GM12878 (cell line): ENCODE data around the gene NRG3. TPM values are rescaled to one million over a fixed set of nuclear protein-coding genes. Genes with fewer than 3 reads are reported as not detected.

Experiments
- ATAC-seq: fragments of 200-7000 bp; cut with Tn5 transposase; 3 replicates; pipeline ENCODE4 v1.9.1; 2020; ENCODE audit warnings: mild to moderate bottlenecking, moderate library complexity
- BruUV-seq: library from RNA; stranded (reverse); fragments of 400-500 nt; replicated peaks from 2 replicates; lab custom pipeline; 2021; lab: Mats Ljungman, UMichigan
- CTCF ChIA-PET: fragments of 300-600 bp; sonication (Branson Sonifier 250); formaldehyde crosslinking; extraction: SDS; loops from one replicate; lab custom pipeline; 2021; ENCODE audit warnings: inconsistent platforms; lab: Yijun Ruan, JAX
- POLR2A ChIA-PET: fragments of 350-600 bp; formaldehyde crosslinking; extraction: SDS; loops from one replicate; lab custom pipeline; 2021; ENCODE audit warnings: inconsistent platforms; lab: Charles Lee
- RAD21 ChIA-PET: fragments of 300-600 bp; sonication (Branson Sonifier 250); formaldehyde crosslinking; loops from one replicate; lab custom pipeline; 2023; ENCODE audit warnings: antibody characterized with exemption; ENCODE audit not compliant: unreplicated experiment; lab: Charles Lee
- SMC1A ChIA-PET: fragments of 300-600 bp; sonication (Branson Sonifier 250); formaldehyde crosslinking; loops from one replicate; lab custom pipeline; 2023; ENCODE audit not compliant: unreplicated experiment, uncharacterized antibody; lab: Charles Lee
- DNase-seq: peaks from one replicate; pipeline ENCODE4 v3.0.0-alpha.2; 2011; ENCODE audit warnings: low read depth, low spot score
- FAIRE-seq: peaks from 3 replicates; lab custom pipeline; 2011; peaks lifted over from hg19 to GRCh38; lab: Jason Lieb, UNC
- H2AFZ ChIP-seq: 2 replicates; pipeline ENCODE4 v1.6.0; 2011; ENCODE audit warnings: low read depth, low read length, control low read depth; ENCODE audit not compliant: control insufficient read depth
- H3K27ac ChIP-seq: 2 replicates; pipeline ENCODE4 v1.5.1; 2011; ENCODE audit warnings: control low read depth; ENCODE audit not compliant: control insufficient read depth, insufficient read depth
- H3K27me3 ChIP-seq, 2 experiments: replicated peaks in 1 of 2; 2 replicates each; pipeline versions ENCODE4 v1.6.0 to v1.6.1; 2011; ENCODE audit warnings: low read length in 1 of 2; ENCODE audit not compliant: control insufficient read depth in 2 of 2, insufficient read depth in 2 of 2
- H3K36me3 ChIP-seq, 2 experiments: 2 replicates each; pipeline ENCODE4 v1.5.1; 2011; ENCODE audit warnings: low read length in 1 of 2; ENCODE audit not compliant: control insufficient read depth in 2 of 2, insufficient read depth in 2 of 2
- H3K4me1 ChIP-seq: 2 replicates; pipeline ENCODE4 v1.6.1; 2011; ENCODE audit warnings: mild to moderate bottlenecking, low read length, moderate library complexity, mixed read lengths; ENCODE audit not compliant: control insufficient read depth, insufficient read depth
- H3K4me2 ChIP-seq: 2 replicates; pipeline ENCODE4 v1.6.0; 2011; ENCODE audit warnings: control low read depth; ENCODE audit not compliant: control insufficient read depth, insufficient read depth
- H3K4me3 ChIP-seq: fragments of 200-600 bp; sonication (generic); 2 replicates; pipeline ENCODE4 v1.5.1; 2016
- H3K79me2 ChIP-seq: 2 replicates; pipeline ENCODE4 v1.6.0; 2011; ENCODE audit warnings: low read length; ENCODE audit not compliant: control insufficient read depth, insufficient read depth
- H3K9ac ChIP-seq: 2 replicates; pipeline ENCODE4 v1.8.0; 2011; ENCODE audit warnings: low read length, control low read depth, mixed read lengths; ENCODE audit not compliant: control insufficient read depth, insufficient read depth
- H3K9me3 ChIP-seq: replicated peaks from 3 replicates; pipeline ENCODE4 v1.5.1; 2011; ENCODE audit warnings: mild to moderate bottlenecking, low read length; ENCODE audit not compliant: control insufficient read depth, insufficient read depth
- H4K20me1 ChIP-seq: 2 replicates; pipeline ENCODE4 v1.6.0; 2011; ENCODE audit not compliant: control insufficient read depth, insufficient read depth
- CBFB ChIP-seq: IDR thresholded peaks from 2 replicates; pipeline ENCODE4 v1.6.1; 2016; ENCODE audit warnings: antibody characterized with exemption, low read depth
- CBX3 ChIP-seq: fragments of 200-600 bp; sonication (generic); IDR thresholded peaks from 2 replicates; pipeline ENCODE4 v1.6.1; 2016; ENCODE audit warnings: low read depth, borderline replicate concordance
- ESRRA ChIP-seq: IDR thresholded peaks from 2 replicates; pipeline ENCODE4 v1.6.1; 2012; ENCODE audit warnings: mild to moderate bottlenecking, low read length, improper control_type of control experiment
- HDAC2 ChIP-seq: fragments of 200-600 bp; sonication (generic); IDR thresholded peaks from 2 replicates; pipeline ENCODE4 v1.6.1; 2017
- JUNB ChIP-seq: IDR thresholded peaks from 2 replicates; pipeline ENCODE4 v1.6.1; 2016; ENCODE audit warnings: antibody characterized with exemption, mild to moderate bottlenecking
- MTA2 ChIP-seq: fragments of 450-650 bp; IDR thresholded peaks from 2 replicates; pipeline ENCODE4 v1.6.1; 2016; ENCODE audit warnings: low read depth, mild to moderate bottlenecking, moderate library complexity
- MYB ChIP-seq: fragments of 150-350 bp; IDR thresholded peaks from 2 replicates; pipeline ENCODE4 v1.6.1; 2014; ENCODE audit warnings: mild to moderate bottlenecking, low read depth, low read length, borderline replicate concordance
- NFXL1 ChIP-seq: fragments of 450-650 bp; IDR thresholded peaks from 2 replicates; pipeline ENCODE4 v1.6.1; 2017; ENCODE audit warnings: antibody characterized with exemption, mild to moderate bottlenecking, borderline replicate concordance
- PKNOX1 ChIP-seq: fragments of 450-650 bp; IDR thresholded peaks from 2 replicates; pipeline ENCODE4 v1.6.1; 2016; ENCODE audit warnings: mild to moderate bottlenecking
- SKIL ChIP-seq: fragments of 450-650 bp; IDR thresholded peaks from 2 replicates; pipeline ENCODE4 v1.6.1; 2017; ENCODE audit warnings: mild to moderate bottlenecking, low read depth, inconsistent platforms; ENCODE audit not compliant: poor library complexity, severe bottlenecking
- STAT3 ChIP-seq: IDR thresholded peaks from 2 replicates; pipeline ENCODE4 v1.6.1; 2011; ENCODE audit warnings: low read depth, low read length, improper control_type of control experiment
- SUZ12 ChIP-seq: fragments of 200-600 bp; sonication (generic); IDR thresholded peaks from one replicate; pipeline ENCODE4 v1.6.1; 2018; ENCODE audit warnings: antibody characterized with exemption, mild to moderate bottlenecking; ENCODE audit not compliant: unreplicated experiment
- ZZZ3 ChIP-seq: IDR thresholded peaks from 2 replicates; pipeline ENCODE4 v1.6.1; 2011; ENCODE audit warnings: low read depth; ENCODE audit not compliant: control insufficient read depth, insufficient read length
- WGBS: methylation state at CpG from one replicate; pipeline ENCODE4 v1.1.6; 2016; ENCODE audit warnings: low lambda C conversion rate; ENCODE audit not compliant: insufficient replicate concordance, insufficient coverage; ENCODE audit errors: missing lambda C conversion rate; 5-methylcytosine and 5-hydroxymethylcytosine counted together
- in situ Hi-C: fragments of 300-500 bp; cut with MboI; formaldehyde crosslinking; loops from 9 replicates; pipeline ENCODE4 v1.14.3; 2018; ENCODE audit warnings: mixed read lengths
- intact Hi-C: fragments of 100-400 bp; cut with micrococcal nuclease; formaldehyde crosslinking; loops from one replicate; pipeline ENCODE4 v1.14.2; 2022; ENCODE audit not compliant: unreplicated experiment
- polyA plus RNA-seq, 11 experiments: library from polyadenylated mRNA; depleted of rRNA in 4 of 11; unstranded in 6 of 11; stranded (reverse) in 5 of 11; fragments of >200 nt; fragmentation: Nextera tagmentation in 4 of 11; fragmentation: Illumina TruSeq in 1 of 11; extraction: Ambion mirVana in 4 of 11; extraction: Trizol in 1 of 11; gene quantifications; 1 replicate in 1 of 11; 2 replicates in 10 of 11; pipeline versions ENCODE4 v1.2.1 to v1.2.3, GENCODE V29; 2011 to 2016; ENCODE audit warnings: inconsistent platforms in 2 of 11, missing spikeins in 2 of 11, low read depth in 1 of 11
- total RNA-seq, 4 experiments: library from RNA; depleted of rRNA in 3 of 4; stranded (reverse); fragments of >200 nt in 3 of 4; fragmentation: Illumina TruSeq in 1 of 4; extraction: Trizol in 1 of 4; gene quantifications; 2 replicates each; pipeline versions ENCODE4 v1.2.1 to v1.2.3, GENCODE V29; 2013 to 2021
- TF ChIP-seq, protein P1 (sequence below): fragments of 450-650 bp; conservative IDR thresholded peaks from 2 replicates; pipeline ENCODE4 v1.6.1; 2017; ENCODE audit warnings: mild to moderate bottlenecking, moderate library complexity

The NRG3 gene
- total and polyA plus RNA-seq, 10 of the 15 experiments (the other 5 are each of a cell fraction or from before 2014, with no cell fraction given): 0.03 to 0.41 (median 0.17) TPM; not detected in 3

- no peak for TF ChIP-seq PKNOX1
- TF ChIP-seq CBFB: no peak
- TF ChIP-seq STAT3: no peak
- no peak for TF ChIP-seq SKIL
- no peak for TF ChIP-seq ESRRA
- TF ChIP-seq MTA2: no peak
- no peak for TF ChIP-seq HDAC2
- TF ChIP-seq CBX3: no peak
Observed at GRCh38 chr10:82411416-82411815, 536.4 kb downstream of the NRG3 start (continued).

- no peaks in the 10 kb centered on the region for H4K20me1 ChIP-seq
- H3K4me2 ChIP-seq: no peak overlapping the region
- 23% methylated on average over 2 of the region's 2 CpGs for WGBS
- H3K27me3 ChIP-seq: no peaks in the 10 kb centered on the region
- ChIA-PET RAD21 (no interaction called here), SMC1A (no interaction called here), CTCF (no interaction called here), POLR2A (no interaction called here)
- FAIRE-seq: no peak
- intact Hi-C loops (no loop called here), in situ Hi-C loops (no loop called here)
- H3K36me3 ChIP-seq: no peaks in the 10 kb centered on the region
- no peaks in the 10 kb centered on the region for H3K4me1 ChIP-seq
- H3K9me3 ChIP-seq: no peaks in the 10 kb centered on the region; the same call in 2 of the 3 replicates
- no peak for DNase-seq
- TF ChIP-seq NFXL1: no peak
- TF ChIP-seq JUNB: no peak
- TF ChIP-seq SUZ12: no peak
- no peak for TF ChIP-seq MYB
- no peak for TF ChIP-seq ZZZ3
- TF ChIP-seq, protein P1, sequence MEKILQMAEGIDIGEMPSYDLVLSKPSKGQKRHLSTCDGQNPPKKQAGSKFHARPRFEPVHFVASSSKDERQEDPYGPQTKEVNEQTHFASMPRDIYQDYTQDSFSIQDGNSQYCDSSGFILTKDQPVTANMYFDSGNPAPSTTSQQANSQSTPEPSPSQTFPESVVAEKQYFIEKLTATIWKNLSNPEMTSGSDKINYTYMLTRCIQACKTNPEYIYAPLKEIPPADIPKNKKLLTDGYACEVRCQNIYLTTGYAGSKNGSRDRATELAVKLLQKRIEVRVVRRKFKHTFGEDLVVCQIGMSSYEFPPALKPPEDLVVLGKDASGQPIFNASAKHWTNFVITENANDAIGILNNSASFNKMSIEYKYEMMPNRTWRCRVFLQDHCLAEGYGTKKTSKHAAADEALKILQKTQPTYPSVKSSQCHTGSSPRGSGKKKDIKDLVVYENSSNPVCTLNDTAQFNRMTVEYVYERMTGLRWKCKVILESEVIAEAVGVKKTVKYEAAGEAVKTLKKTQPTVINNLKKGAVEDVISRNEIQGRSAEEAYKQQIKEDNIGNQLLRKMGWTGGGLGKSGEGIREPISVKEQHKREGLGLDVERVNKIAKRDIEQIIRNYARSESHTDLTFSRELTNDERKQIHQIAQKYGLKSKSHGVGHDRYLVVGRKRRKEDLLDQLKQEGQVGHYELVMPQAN: no peak
- H3K9ac ChIP-seq: no peak overlapping the region
- no TSS peak for BruUV-seq
- H2AFZ ChIP-seq: no peak overlapping the region
- no peak overlapping the region for H3K27ac ChIP-seq
- no peak overlapping the region for H3K4me3 ChIP-seq
- no peak for ATAC-seq
- H3K79me2 ChIP-seq: no peaks in the 10 kb centered on the region
Observed at GRCh38 chr10:82420001-82420400, 545.0 kb downstream of the NRG3 start.
